ENCODE results near the gene GCC2. TPM values are rescaled to one million over a fixed set of nuclear protein-coding genes. Genes with fewer than 3 reads are reported as not detected.

GCC2 gene
- total RNA-seq (2014; rRNA removed; shearing (Covaris generic)): 36.2 and 43.4 TPM in 2 replicates
- 122 and 172 TPM in 2 replicates for polyA plus RNA-seq (2016; fragmentation: Nextera tagmentation; extraction: Ambion mirVana)
- long read RNA-seq, partial matches to known transcripts: 33 of 36 reads
- long read RNA-seq, other reads (novel, unspliced or antisense): 2 of 36 reads

- peak within 1 kb of the TSS; percentile 95 for H3K27ac Mint-ChIP-seq
- peaks cover 12% of the 10 kb centered on the region for H3K4me1 ChIP-seq (ENCODE audit: insufficient read depth)
- H3K79me2 ChIP-seq (replicated peaks; ENCODE audit: insufficient read depth): peaks cover 22% of the 10 kb centered on the region
- peak; percentile 95 for ATAC-seq
- DNase-seq (ENCODE audit: low spot score): peak; percentile 98
- H3K4me3 Mint-ChIP-seq: peak within 1 kb of the TSS; percentile 93
- H3K4me1 Mint-ChIP-seq: peaks cover 9% of the 10 kb centered on the region
- H3F3A ChIP-seq (replicated peaks; ENCODE audit: low read depth): no peaks in the 10 kb centered on the region
- H3K4me2 ChIP-seq: peak within 1 kb of the TSS; percentile 95
- peaks cover 25% of the 10 kb centered on the region for H3K36me3 Mint-ChIP-seq (ENCODE audit: low read depth)
- no peaks in the 10 kb centered on the region for H3K27me3 ChIP-seq (ENCODE audit: insufficient read depth)
- H3K9me3 Mint-ChIP-seq: no peaks in the 10 kb centered on the region
- H2AFZ ChIP-seq: peak within 1 kb of the TSS; percentile 94
- peaks cover 8% of the 10 kb centered on the region; the same call in 1 of the 2 replicates for H4K20me1 ChIP-seq (replicated peaks; ENCODE audit: insufficient read depth)
- H3K9me2 ChIP-seq (ENCODE audit: insufficient read depth): no peaks in the 10 kb centered on the region; the same call in 1 of the 2 replicates
- TF ChIP-seq REST (IDR thresholded peaks at IDR 0.05; ENCODE audit: unreplicated experiment) (no peak), CREB1 (CRISPR knock-in tag; IDR thresholded peaks at IDR 0.05; ENCODE audit: low read depth) (peak; percentile 91), ETS1 (IDR thresholded peaks at IDR 0.05) (peak; percentile 72), POLR2AphosphoS5 (IDR thresholded peaks at IDR 0.05; ENCODE audit: low read depth) (peak; percentile 83), EZH2phosphoT487 (IDR thresholded peaks at IDR 0.05; ENCODE audit: unreplicated experiment) (no peak)
- peaks cover 17% of the 10 kb centered on the region; the same call in 1 of the 2 replicates for H3K36me3 ChIP-seq (ENCODE audit: insufficient read depth)
- H3K27ac ChIP-seq (ENCODE audit: low read depth): peak within 1 kb of the TSS; percentile 93
- peak within 1 kb of the TSS; percentile 97 for H3K4me3 ChIP-seq
- H3K27me3 Mint-ChIP-seq (ENCODE audit: insufficient read depth, low read depth, poor library complexity): peaks cover 3% of the 10 kb centered on the region
These were observed at the start of gene GCC2 for GRCh38 chr2:108448678-108449409. Gene GCC2 (plus strand): TSS chr2:108449206. CDS start chr2:108449275, 69 bp downstream.

GRCh38 chr2:108399479-108399878 is 49.5 kb upstream of the GCC2 start:
- ATAC-seq: no peak
- peaks cover 52% of the 10 kb centered on the region for H3K9me3 Mint-ChIP-seq
- H3K27me3 Mint-ChIP-seq (ENCODE audit: insufficient read depth, low read depth, poor library complexity): no peaks in the 10 kb centered on the region
- Histone ChIP-seq H3K79me2 (replicated peaks; ENCODE audit: insufficient read depth) (no peaks in the 10 kb centered on the region), H3K27ac (ENCODE audit: low read depth) (no peak overlapping the region), H3K4me1 (ENCODE audit: insufficient read depth) (peaks cover 20% of the 10 kb centered on the region), H3F3A (replicated peaks; ENCODE audit: low read depth) (no peaks in the 10 kb centered on the region), H3K9me2 (ENCODE audit: insufficient read depth) (0 out of 2 replicates have a peak, but pooled peaks cover 6% of the 10 kb centered on the region), H3K4me3 (no peak overlapping the region), H4K20me1 (replicated peaks; ENCODE audit: insufficient read depth) (no peaks in the 10 kb centered on the region), H2AFZ (no peak overlapping the region), H3K27me3 (ENCODE audit: insufficient read depth) (no peaks in the 10 kb centered on the region), H3K36me3 (ENCODE audit: insufficient read depth) (no peaks in the 10 kb centered on the region), H3K4me2 (no peak overlapping the region)
- no peak overlapping the region for H3K27ac Mint-ChIP-seq
- no peak overlapping the region for H3K4me3 Mint-ChIP-seq
- H3K4me1 Mint-ChIP-seq: peaks cover 21% of the 10 kb centered on the region
- H3K36me3 Mint-ChIP-seq (ENCODE audit: low read depth): peaks cover 54% of the 10 kb centered on the region
- peak; percentile 21 for DNase-seq (ENCODE audit: low spot score)
- no peak for TF ChIP-seq ZNF462 (CRISPR knock-in tag; IDR thresholded peaks at IDR 0.05)
- TF ChIP-seq EZH2phosphoT487 (IDR thresholded peaks at IDR 0.05; ENCODE audit: unreplicated experiment): no peak
- TF ChIP-seq POLR2AphosphoS5 (IDR thresholded peaks at IDR 0.05; ENCODE audit: low read depth): no peak
- no peak for TF ChIP-seq JUNB (IDR thresholded peaks at IDR 0.05; ENCODE audit: unreplicated experiment)
